ENCODE measurements around the gene MRNIP. TPM values are rescaled to one million over a fixed set of nuclear protein-coding genes. Genes with fewer than 3 reads are reported as not detected.

Gene MRNIP
- total and polyA plus RNA-seq, 12 donors: 6.6 to 45.1 (median 12.7) TPM

- peaks cover 0 to 11% (median 0%) of the 10 kb centered on the region in 9 donors for H3K4me1 ChIP-seq
- 55 to 56% methylated on average over 16 to 17 of the region's 17 CpGs for WGBS, 2 donors
- intact Hi-C loops (cut with DNase I): loop anchor here in 2 of 10 donors (1.0 to 5.0 kb wide), 2 partner anchors 37 to 38 kb away; partner anchors contain the start of gene TBC1D9B (in 1 of the 2)
- H3K36me3 ChIP-seq: peaks cover 0 to 97% (median 40%) of the 10 kb centered on the region in 9 donors
- ATAC-seq (peak; percentile 43 to 82 (median 70)), DNase-seq (peak; percentile 69 to 70)
- H3K9me3 ChIP-seq: no peaks in the 10 kb centered on the region
- H3K27me3 ChIP-seq: no peaks in the 10 kb centered on the region
- H3K4me3 ChIP-seq: no peak overlapping the region
- peak overlapping the region in 4 of 10 donors; percentile 11 to 42 (median 23) for H3K27ac ChIP-seq
- peak in 7 of 9 donors; percentile 7 to 58 (median 39) for TF ChIP-seq CTCF (IDR thresholded peaks at IDR 0.05)
These were observed 11.8 kb upstream of the MRNIP start for GRCh38 chr5:179870403-179870903.

DNA sequence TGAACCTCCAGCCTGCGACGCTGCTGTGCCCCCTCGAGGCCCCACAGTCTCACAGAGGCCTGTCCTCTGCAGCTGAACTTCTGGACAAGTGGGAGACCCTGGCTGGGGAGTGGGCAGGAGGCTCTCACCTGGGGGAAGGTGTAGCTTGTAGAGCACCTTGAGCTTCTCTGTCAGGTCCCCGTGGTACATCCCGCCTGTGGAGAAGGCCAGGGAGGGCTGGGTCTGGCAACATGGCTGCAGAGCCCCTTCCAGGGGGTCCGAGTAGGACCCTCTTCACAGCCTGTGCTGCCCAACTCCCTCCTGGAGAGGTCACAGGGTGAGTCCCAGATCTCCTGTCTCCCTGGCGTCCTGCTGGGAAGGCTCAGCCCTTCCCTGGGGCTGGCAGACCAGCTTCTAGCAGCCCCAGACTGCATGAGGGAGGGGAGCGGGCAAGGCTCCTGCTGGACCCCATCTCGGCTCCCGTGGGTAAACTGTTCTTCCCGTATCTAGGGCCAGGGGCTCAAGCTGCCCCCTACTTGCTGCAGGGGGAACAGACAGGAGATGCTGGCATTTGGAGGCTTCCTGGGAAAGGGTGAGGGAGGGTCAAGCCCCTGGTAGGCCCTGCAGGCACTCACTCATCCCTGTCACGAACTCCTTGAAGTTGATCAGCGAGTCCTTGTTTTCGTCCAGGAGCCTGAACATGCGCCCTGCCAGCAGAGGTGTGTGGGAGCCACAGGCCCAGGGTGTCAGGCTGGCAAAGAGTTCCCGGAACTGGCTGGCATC lies 11.2 kb upstream of the MRNIP start:
- Histone ChIP-seq H3K9me3 (no peaks in the 10 kb centered on the region), H3K27me3 (no peaks in the 10 kb centered on the region), H3K36me3 (peaks cover 0 to 97% (median 35%) of the 10 kb centered on the region in 9 donors), H3K27ac (peak overlapping the region in 2 of 10 donors; percentile 16 to 28), H3K4me3 (no peak overlapping the region), H3K4me1 (peaks cover 0 to 11% (median 0%) of the 10 kb centered on the region in 9 donors)
- no peak for TF ChIP-seq CTCF (IDR thresholded peaks at IDR 0.05)
- DNase-seq: no peak
- intact Hi-C loops (cut with DNase I): loop anchor here in 2 of 10 donors (1.0 to 5.0 kb wide), 2 partner anchors 37 to 38 kb away; partner anchors contain the start of gene TBC1D9B (in 1 of the 2)
- peak in 3 of 8 donors; percentile 7 to 41 (median 18) for ATAC-seq
- WGBS, 2 donors: 84% methylated on average over 16 of the region's 16 CpGs

- ATAC-seq (peak in 2 of 8 donors; percentile 12 to 14), DNase-seq (no peak)
- H3K36me3 ChIP-seq: peaks cover 0 to 97% (median 32%) of the 10 kb centered on the region in 9 donors
- H3K27me3 ChIP-seq: no peaks in the 10 kb centered on the region
- peaks cover 0 to 11% (median 0%) of the 10 kb centered on the region in 9 donors for H3K4me1 ChIP-seq
- H3K9me3 ChIP-seq: no peaks in the 10 kb centered on the region
- no peak overlapping the region for H3K4me3 ChIP-seq
- WGBS, 2 donors: 81 to 83% methylated on average over 5 of the region's 5 CpGs
- intact Hi-C loops (cut with DNase I): no loop called here
- TF ChIP-seq CTCF (IDR thresholded peaks at IDR 0.05): no peak
- peak overlapping the region in 1 of 10 donors; percentile 28 for H3K27ac ChIP-seq
These were observed 10.5 kb upstream of the MRNIP start for GRCh38 chr5:179869101-179869500.

GRCh38 chr5:179868541-179868940 lies 9.9 kb upstream of the MRNIP start:
- no peak overlapping the region for H3K4me3 ChIP-seq
- peaks cover 0 to 11% (median 0%) of the 10 kb centered on the region in 9 donors for H3K4me1 ChIP-seq
- ATAC-seq (peak in 1 of 8 donors; percentile 3), DNase-seq (no peak)
- intact Hi-C loops (cut with DNase I): no loop called here
- no peaks in the 10 kb centered on the region for H3K27me3 ChIP-seq
- H3K9me3 ChIP-seq: no peaks in the 10 kb centered on the region
- 94 to 97% methylated on average over 14 of the region's 14 CpGs for WGBS, 2 donors
- no peak for TF ChIP-seq CTCF (IDR thresholded peaks at IDR 0.05)
- H3K27ac ChIP-seq: peak overlapping the region in 1 of 10 donors; percentile 28
- peaks cover 0 to 97% (median 31%) of the 10 kb centered on the region in 9 donors for H3K36me3 ChIP-seq
